Endodermal cell (in vitro differentiated cells): ENCODE measurements around the gene SPOCK2. TPM values are rescaled to one million over a fixed set of nuclear protein-coding genes. Genes with fewer than 3 reads are reported as not detected.

Experiments
- DNase-seq: peaks from one replicate; pipeline ENCODE4 v3.0.0-alpha.2; 2017
- H3K27ac ChIP-seq: 2 replicates; pipeline ENCODE4 v1.5.1; 2013; ENCODE audit warnings: mild to moderate bottlenecking, low read depth, low read length, moderate library complexity
- H3K27me3 ChIP-seq: 2 replicates; pipeline ENCODE4 v1.6.1; 2013; ENCODE audit warnings: mild to moderate bottlenecking, low read length, moderate library complexity; ENCODE audit not compliant: insufficient read depth, control insufficient read depth, poor library complexity, severe bottlenecking
- H3K36me3 ChIP-seq: 2 replicates; pipeline ENCODE4 v1.7.0; 2013; ENCODE audit warnings: mild to moderate bottlenecking, low read length, moderate library complexity; ENCODE audit not compliant: control insufficient read depth, insufficient read depth
- H3K4me1 ChIP-seq: one replicate; pipeline ENCODE4 v1.7.0; 2013; ENCODE audit warnings: low read length; ENCODE audit not compliant: control insufficient read depth, insufficient read depth
- H3K4me3 ChIP-seq: 2 replicates; pipeline ENCODE4 v1.5.1; 2013; ENCODE audit warnings: mild to moderate bottlenecking, low read length, moderate library complexity
- H3K9ac ChIP-seq: 2 replicates; pipeline ENCODE4 v1.6.1; 2013; ENCODE audit warnings: mild to moderate bottlenecking, low read length, moderate library complexity; ENCODE audit not compliant: poor library complexity, severe bottlenecking; ENCODE audit errors: extremely low read depth
- H3K9me3 ChIP-seq: 2 replicates; pipeline ENCODE4 v1.6.1; 2013; ENCODE audit warnings: mild to moderate bottlenecking, low read length, moderate library complexity; ENCODE audit not compliant: control insufficient read depth
- H3K27ac Mint-ChIP-seq: 2 replicates; pipeline ENCODE4 v1.8.0; 2020; ENCODE audit warnings: mixed read lengths
- H3K27me3 Mint-ChIP-seq: 2 replicates; pipeline ENCODE4 v1.8.0; 2021; ENCODE audit warnings: mild to moderate bottlenecking, mixed read lengths; ENCODE audit not compliant: insufficient read depth
- H3K36me3 Mint-ChIP-seq: 2 replicates; pipeline ENCODE4 v1.8.0; 2020; ENCODE audit warnings: low read depth, mixed read lengths
- H3K4me1 Mint-ChIP-seq: 2 replicates; pipeline ENCODE4 v1.8.0; 2020; ENCODE audit warnings: mixed read lengths
- H3K4me3 Mint-ChIP-seq: 2 replicates; pipeline ENCODE4 v1.8.0; 2020; ENCODE audit warnings: mild to moderate bottlenecking, moderate library complexity, mixed read lengths
- H3K9me3 Mint-ChIP-seq: 2 replicates; pipeline ENCODE4 v1.8.0; 2020; ENCODE audit warnings: mild to moderate bottlenecking, mixed read lengths
- WGBS, 2 experiments: methylation state at CpG; one replicate each; pipeline versions ENCODE4 v1.1.5 to v1.1.7; 2013; ENCODE audit warnings: missing lambda C conversion rate in 2 of 2, mixed read lengths in 1 of 2; ENCODE audit not compliant: insufficient coverage in 1 of 2, insufficient read length in 1 of 2; 5-methylcytosine and 5-hydroxymethylcytosine counted together
- total RNA-seq, 2 donors: library from RNA; stranded (reverse); fragmentation: NEBNext Ultra II Directional in 1 of 2; extraction: Animal tissue kit (Norgen Biotek cat#: 25700) in 1 of 2; gene quantifications; 2 replicates in 1 of 2; 3 replicates in 1 of 2; pipeline ENCODE4 v1.2.1, GENCODE V29; 2021
- TF ChIP-seq, protein P1 (sequence below): fragments of 200-600 bp; sonication (generic); conservative IDR thresholded peaks from 2 replicates; pipeline ENCODE4 v1.5.0; 2021; ENCODE audit warnings: antibody characterized with exemption, mild to moderate bottlenecking

Gene SPOCK2
- total RNA-seq, 2 donors from 2014 or later: 1.6 to 3.7 TPM

DNA sequence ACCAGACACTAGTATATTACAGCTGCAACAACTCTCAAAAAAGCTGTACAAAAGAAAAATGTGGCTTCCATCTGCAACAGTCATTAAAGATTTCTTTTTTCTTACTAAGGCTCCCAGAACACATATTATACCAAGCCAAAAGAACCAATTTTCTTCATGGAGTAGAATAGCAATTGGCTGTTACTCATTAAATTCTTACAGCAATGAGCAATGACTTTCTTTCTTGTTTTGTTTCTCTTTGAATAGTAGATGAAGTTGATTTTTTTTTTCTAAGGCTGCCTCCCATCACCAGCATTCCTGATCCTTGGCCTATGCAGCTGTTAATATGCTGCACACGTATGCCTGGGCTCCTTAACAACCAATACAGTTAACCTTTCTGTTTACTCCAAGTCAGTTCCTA, 36.6 kb upstream of the SPOCK2 start:
- Mint-ChIP-seq H3K27me3 (no peaks in the 10 kb centered on the region), H3K4me1 (peaks cover 4% of the 10 kb centered on the region), H3K36me3 (peaks cover 8% of the 10 kb centered on the region), H3K27ac (no peak overlapping the region), H3K9me3 (no peaks in the 10 kb centered on the region), H3K4me3 (no peak overlapping the region)
- Histone ChIP-seq H3K9ac (no peak overlapping the region), H3K4me1 (no peaks in the 10 kb centered on the region), H3K9me3 (no peaks in the 10 kb centered on the region), H3K4me3 (no peak overlapping the region), H3K36me3 (peaks cover 13% of the 10 kb centered on the region), H3K27me3 (no peaks in the 10 kb centered on the region), H3K27ac (no peak overlapping the region)
- TF ChIP-seq, protein P1, sequence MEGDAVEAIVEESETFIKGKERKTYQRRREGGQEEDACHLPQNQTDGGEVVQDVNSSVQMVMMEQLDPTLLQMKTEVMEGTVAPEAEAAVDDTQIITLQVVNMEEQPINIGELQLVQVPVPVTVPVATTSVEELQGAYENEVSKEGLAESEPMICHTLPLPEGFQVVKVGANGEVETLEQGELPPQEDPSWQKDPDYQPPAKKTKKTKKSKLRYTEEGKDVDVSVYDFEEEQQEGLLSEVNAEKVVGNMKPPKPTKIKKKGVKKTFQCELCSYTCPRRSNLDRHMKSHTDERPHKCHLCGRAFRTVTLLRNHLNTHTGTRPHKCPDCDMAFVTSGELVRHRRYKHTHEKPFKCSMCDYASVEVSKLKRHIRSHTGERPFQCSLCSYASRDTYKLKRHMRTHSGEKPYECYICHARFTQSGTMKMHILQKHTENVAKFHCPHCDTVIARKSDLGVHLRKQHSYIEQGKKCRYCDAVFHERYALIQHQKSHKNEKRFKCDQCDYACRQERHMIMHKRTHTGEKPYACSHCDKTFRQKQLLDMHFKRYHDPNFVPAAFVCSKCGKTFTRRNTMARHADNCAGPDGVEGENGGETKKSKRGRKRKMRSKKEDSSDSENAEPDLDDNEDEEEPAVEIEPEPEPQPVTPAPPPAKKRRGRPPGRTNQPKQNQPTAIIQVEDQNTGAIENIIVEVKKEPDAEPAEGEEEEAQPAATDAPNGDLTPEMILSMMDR: no peak
- no peak for DNase-seq
- WGBS, 2 experiments: 100% methylated on average over 1 of the region's 1 CpG; no CpG with 5 or more reads in 1 of the 2 experiments

DNA sequence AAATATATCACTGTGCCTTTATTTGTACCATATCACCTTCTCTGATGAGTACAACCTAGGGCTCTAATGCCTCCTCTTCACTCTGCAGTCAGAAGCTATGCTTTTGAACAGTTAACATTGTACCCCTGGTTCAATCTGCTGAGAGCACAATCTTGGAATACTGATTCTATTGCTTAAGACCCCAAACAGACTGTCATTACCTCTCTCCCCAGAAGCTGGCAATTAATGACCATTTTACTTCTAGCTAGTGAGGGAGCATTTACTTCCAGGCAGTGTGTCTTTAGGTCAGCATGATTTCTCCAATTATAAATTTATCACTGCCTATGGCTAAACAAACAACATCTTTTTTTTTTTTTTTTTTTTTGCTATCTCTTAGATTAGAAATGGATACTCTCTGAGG, 36.0 kb upstream of the SPOCK2 start:
- H3K27ac Mint-ChIP-seq: no peak overlapping the region
- H3K9me3 Mint-ChIP-seq: no peaks in the 10 kb centered on the region
- Histone ChIP-seq H3K27me3 (no peaks in the 10 kb centered on the region), H3K27ac (no peak overlapping the region), H3K4me1 (no peaks in the 10 kb centered on the region), H3K36me3 (peaks cover 10% of the 10 kb centered on the region), H3K4me3 (no peak overlapping the region), H3K9me3 (no peaks in the 10 kb centered on the region), H3K9ac (no peak overlapping the region)
- no peaks in the 10 kb centered on the region for H3K27me3 Mint-ChIP-seq
- no peak for DNase-seq
- H3K36me3 Mint-ChIP-seq: peaks cover 8% of the 10 kb centered on the region
- H3K4me1 Mint-ChIP-seq: peaks cover 4% of the 10 kb centered on the region
- H3K4me3 Mint-ChIP-seq: no peak overlapping the region
- TF ChIP-seq, protein P1: no peak

GRCh38 chr10:72123616-72124015, 35.3 kb upstream of the SPOCK2 start:
- Mint-ChIP-seq H3K4me1 (peaks cover 4% of the 10 kb centered on the region), H3K27me3 (no peaks in the 10 kb centered on the region), H3K36me3 (peaks cover 12% of the 10 kb centered on the region), H3K4me3 (no peak overlapping the region), H3K9me3 (no peaks in the 10 kb centered on the region), H3K27ac (no peak overlapping the region)
- Histone ChIP-seq H3K9ac (no peak overlapping the region), H3K4me1 (no peaks in the 10 kb centered on the region), H3K27me3 (no peaks in the 10 kb centered on the region), H3K36me3 (peaks cover 10% of the 10 kb centered on the region), H3K27ac (no peak overlapping the region), H3K4me3 (no peak overlapping the region), H3K9me3 (no peaks in the 10 kb centered on the region)
- WGBS, 2 experiments: 88% methylated on average over 3 of the region's 4 CpGs; no CpG with 5 or more reads in 1 of the 2 experiments
- DNase-seq: no peak
- TF ChIP-seq, protein P1: no peak
